RCC 7860 (cell line): ENCODE results near the gene KIAA1755.

ENCODE experiments used
- DNase-seq: peaks from one replicate; pipeline ENCODE4 v3.0.0-alpha.2; 2015; ENCODE audit warnings: low spot score
- FAIRE-seq: peaks from 2 replicates; lab custom pipeline; 2012; peaks lifted over from hg19 to GRCh38; lab: Jason Lieb, UNC

The KIAA1755 gene, protein sequence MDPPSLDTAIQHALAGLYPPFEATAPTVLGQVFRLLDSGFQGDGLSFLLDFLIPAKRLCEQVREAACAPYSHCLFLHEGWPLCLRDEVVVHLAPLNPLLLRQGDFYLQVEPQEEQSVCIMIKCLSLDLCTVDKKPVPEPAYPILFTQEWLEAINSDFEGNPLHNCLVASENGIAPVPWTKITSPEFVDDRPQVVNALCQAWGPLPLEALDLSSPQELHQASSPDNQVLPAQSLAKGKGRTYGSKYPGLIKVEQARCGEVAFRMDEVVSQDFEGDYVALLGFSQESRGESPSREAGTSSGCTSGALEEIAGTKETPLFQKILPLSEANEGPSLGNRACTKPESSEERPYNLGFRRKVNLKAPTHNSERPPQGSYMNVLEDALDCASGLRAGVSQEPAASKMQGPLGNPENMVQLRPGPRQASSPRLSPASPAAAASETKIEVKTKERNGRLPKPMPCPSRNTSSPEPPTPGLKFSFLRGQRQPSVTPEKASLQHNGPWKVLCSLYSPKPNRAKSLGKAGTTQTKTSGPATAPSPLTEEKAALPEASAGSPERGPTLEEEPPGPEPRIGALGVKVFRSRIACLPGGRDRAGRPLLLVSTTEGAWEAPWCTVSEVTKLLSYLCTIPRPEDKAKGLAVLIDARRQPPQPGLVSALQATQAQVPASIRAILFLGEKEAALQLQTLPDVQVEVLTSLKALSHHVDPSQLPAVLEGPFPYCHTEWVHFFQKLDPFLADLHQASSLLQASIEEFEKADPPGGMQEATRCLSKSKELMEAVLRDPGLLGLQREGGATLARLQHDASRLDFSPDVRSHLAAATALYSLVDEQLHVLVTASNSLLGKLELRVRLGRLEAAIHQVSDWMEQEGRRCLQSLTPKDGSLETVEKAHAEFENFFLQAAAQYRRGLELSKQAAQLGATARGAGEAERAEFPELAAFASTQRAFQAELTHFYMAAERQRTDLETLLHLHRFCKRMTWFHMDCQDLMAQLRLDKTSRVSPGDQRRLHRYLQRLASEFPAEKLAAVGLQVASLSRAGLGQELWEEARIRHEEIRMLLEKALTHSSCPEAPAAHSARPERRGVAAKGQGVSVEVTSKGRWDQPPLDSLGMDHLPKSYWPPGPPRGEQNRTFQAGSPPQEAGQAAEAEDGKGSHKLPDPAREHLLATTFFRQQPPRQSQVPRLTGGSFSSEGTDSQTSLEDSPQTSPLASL

GRCh38 chr20:38260378-38261053 is at the start of gene KIAA1755:
Gene KIAA1755, minus strand, starts transcription at chr20:38260735. Its CDS starts 235 bp downstream, at chr20:38260500.
- FAIRE-seq: no peak
- no peak for DNase-seq

- FAIRE-seq (no peak), DNase-seq (no peak)
Measured at GRCh38 chr20:38308447-38308846, 47.9 kb upstream of the KIAA1755 start.

GRCh38 chr20:38308047-38308438 is 47.5 kb upstream of the KIAA1755 start:
- FAIRE-seq (no peak), DNase-seq (no peak)

DNA sequence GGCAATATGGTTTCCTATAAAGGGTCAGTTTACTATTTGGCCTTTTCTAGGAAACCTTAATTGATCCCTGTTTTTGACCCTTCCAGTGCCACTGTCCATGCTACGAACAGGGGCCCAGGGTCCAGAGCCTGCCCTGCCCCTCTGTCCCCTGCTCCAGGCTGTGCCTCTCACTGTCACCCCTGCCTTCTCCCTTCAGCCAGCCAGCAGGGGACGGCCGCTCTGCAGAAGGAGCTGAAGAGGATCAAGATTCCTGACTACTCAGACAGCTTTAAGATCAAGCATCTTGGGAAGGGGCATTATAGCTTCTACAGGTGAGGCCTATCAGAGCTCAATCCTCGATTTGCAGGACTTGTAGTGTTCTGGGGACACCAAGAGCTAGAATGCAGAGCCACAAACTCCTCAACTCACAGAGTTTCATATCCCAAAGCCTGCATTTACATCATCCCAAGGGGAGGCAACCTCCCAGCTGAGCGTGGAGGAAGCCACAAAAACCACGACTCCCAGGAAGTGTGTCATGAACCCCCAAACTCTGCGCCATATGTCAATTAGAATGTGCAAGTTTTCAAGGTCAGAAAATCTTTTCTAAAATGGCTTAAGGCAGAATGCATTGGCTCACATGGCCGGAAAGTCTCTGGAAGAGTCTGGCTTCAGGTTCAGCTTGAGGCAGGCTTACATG is 47.0 kb upstream of the KIAA1755 start:
- FAIRE-seq: no peak

DNA sequence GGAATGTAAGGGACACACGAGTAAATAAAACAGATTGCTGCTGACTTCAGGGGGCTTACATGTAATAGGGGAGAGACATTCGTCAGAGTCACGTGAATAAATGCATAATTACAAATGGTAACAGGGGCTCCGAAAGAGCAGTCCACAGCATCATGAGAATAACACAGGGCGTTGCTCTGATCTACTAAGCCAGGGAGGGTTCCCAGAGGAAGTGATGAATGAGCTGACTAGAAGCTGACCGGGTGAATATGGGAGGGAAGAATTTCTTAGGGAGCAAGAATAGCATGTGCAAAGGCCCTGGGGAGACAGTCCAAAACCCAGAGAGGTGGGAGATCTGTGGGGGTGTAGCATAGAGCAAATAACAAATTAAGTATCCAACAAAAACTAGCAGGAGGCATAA is 45.8 kb upstream of the KIAA1755 start:
- DNase-seq: no peak
- FAIRE-seq: no peak

More for the DNA sequence above, 47.0 kb upstream of the KIAA1755 start:
- no peak for DNase-seq

DNA sequence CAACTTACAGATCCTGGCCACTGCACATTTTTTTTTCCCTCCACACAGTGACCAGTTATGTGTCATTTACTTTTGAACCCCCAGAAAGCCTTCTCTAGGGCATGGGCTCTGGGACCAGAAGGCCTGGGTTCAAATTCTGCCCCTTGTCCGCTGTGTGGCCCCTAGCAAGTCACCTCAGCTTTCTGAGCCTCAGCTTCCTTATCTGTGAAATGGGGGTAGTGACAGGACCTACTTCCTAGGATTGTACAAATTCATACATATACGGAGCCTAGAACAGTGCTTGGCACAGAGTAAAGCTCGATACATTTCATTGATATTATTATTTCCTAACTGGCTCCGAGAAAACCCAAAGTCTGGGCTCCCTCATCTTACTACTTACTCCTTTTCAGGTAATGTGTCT is 45.0 kb upstream of the KIAA1755 start:
- no peak for DNase-seq
- FAIRE-seq: no peak

DNA sequence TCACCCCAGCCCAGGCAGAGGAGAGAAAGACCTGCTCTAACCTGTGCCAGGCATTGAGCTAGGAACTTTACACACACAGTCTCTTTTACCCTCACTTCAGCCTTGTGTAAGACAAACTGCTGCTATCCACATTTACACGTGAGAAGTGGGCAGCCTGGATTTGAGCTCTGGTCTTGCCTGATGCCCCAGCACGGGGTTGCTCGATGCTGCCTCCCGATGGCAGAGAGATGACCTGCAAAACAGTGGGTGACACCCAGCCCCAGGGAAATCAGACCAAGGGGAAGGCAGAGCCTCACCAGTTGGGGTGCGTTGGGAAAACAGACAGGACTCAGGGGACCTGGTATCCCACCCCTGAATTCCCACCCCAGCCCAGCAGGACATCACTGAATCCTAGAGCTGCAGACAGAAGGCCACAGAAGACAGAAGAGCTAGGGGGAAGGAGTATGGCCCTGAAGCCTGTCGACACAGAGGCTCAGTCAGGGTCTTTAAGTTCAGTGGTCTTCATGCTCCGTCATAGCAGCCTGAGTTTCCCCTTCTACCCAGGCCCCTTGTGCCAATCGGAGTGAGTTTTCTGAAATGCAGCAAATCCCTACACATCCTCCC is 44.4 kb upstream of the KIAA1755 start:
- FAIRE-seq (no peak), DNase-seq (no peak)

- DNase-seq (no peak), FAIRE-seq (no peak)
Measured at GRCh38 chr20:38303908-38304379, 43.4 kb upstream of the KIAA1755 start, which contains the start of gene BPI. Gene BPI, plus strand, starts transcription at chr20:38304156. Its CDS starts 68 bp downstream, at chr20:38304224.

DNA sequence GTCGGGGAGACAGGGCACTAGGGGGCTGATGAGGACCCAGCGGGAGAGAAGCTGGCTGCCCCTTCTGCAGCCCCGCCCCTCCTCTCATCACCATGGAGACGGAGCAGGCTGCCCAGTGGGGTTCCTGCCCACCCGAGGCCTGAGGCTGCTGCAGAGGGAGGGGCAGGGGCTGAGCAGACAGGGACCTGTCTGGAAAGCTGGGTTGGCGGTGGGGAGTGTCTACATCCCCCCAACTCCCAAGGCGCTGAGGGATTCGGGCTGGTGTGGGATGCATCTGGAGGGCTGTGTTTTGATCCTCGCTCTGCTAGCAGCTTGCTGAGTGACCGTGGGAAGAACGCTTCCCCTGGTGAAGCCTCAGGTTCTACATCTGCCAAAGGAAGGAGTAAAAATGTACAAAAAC is 42.3 kb upstream of the KIAA1755 start:
- FAIRE-seq (no peak), DNase-seq (no peak)

GRCh38 chr20:38301309-38301708 is 40.8 kb upstream of the KIAA1755 start:
- DNase-seq (no peak), FAIRE-seq (no peak)

- FAIRE-seq: no peak
Measured at GRCh38 chr20:38300438-38300837, 39.9 kb upstream of the KIAA1755 start.

DNA sequence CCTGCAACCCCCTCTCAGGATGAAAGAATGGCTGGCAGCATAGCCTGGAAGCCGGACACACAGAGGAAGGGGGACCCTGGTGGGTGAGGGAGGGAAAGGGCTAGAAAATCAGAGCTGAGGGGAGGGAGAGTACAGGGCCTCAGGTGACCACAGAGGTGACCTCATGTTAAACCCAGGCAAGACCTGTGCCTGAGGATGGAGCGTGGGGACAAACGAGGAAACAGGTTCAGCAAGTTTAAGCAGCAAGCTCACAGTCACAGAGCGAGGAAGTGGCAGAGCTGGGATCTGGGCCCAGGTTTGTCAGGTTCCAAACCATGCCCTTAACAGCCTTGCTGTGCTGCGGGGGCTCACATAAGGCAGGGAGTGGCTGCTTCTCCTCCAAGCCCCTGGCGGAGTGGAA is 39.4 kb upstream of the KIAA1755 start:
- no peak for DNase-seq
- FAIRE-seq: no peak

More at GRCh38 chr20:38300438-38300837, 39.9 kb upstream of the KIAA1755 start:
- no peak for DNase-seq

DNA sequence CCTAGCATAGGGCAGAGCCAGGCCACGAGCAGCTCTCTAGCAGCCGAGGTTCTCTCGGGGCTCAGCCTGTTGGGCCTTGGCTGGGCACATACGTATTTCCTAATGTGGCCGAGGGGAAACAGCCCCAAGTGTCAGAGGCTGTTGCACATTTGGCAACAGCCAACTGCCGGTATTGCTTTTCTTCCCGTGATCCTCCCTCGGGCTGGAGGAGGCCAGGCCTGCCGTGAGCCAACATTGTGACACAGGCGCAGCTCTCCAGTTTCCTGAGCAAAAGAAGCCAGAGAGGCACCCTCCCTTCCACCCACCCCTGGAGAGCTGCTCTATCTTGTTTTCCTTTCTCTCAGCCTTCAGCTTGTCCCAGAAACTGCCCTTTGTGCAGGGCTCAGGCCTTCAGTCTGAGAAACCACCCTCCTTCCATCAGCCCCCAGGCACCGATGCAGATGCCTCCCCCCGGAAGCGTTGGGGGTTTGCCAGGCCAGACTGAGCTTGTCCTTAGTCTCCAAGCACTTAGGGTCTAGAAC is 38.3 kb upstream of the KIAA1755 start:
- no peak for FAIRE-seq
- DNase-seq: no peak

GRCh38 chr20:38297916-38298674 is 37.6 kb upstream of the KIAA1755 start:
- no peak for FAIRE-seq

DNA sequence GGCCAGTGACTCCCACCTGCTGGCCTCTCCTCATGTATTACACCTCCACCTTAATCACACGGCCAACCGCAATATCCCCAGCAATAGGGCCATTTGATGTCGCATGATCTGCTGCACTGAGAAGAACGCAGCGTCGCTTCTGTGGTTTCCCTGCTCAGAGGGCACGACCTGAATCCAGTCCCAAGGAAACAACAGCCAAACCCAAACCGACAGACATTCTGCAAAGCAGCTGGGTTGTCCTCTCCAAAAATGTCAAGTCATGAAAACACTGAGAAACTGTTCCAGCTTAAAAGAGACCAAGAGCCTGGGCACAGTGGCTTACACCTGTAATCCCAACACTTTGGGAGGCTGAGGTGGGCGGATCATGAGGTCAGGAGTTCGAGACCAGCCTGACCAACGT is 35.9 kb upstream of the KIAA1755 start:
- no peak for DNase-seq
- FAIRE-seq: no peak

More at GRCh38 chr20:38297916-38298674, 37.6 kb upstream of the KIAA1755 start:
- no peak for DNase-seq

DNA sequence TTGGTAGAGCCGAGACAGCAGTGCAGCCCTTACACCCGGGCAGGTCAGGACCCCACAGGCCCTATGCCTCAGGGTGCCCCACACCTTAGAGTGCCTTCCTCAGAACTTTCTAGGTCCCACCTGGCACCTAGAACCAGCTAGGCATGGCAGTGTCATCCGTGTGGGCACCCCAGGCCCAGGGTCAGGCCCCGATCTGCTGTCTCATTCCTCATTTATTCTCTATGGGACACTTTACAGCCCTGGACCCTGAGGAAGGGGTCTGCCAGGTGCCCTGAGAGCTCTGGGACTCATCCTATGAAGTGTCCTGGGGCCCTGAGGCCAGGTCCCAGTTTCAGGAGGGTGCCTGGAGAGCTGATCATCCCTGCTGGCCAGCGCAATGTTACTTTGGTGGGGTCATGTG is 35.3 kb upstream of the KIAA1755 start:
- FAIRE-seq: no peak
- no peak for DNase-seq

- DNase-seq (no peak), FAIRE-seq (no peak)
Measured at GRCh38 chr20:38294076-38294591, 33.6 kb upstream of the KIAA1755 start.

GRCh38 chr20:38293491-38294065 is 33.0 kb upstream of the KIAA1755 start:
- no peak for DNase-seq
- no peak for FAIRE-seq
